Activated T-cell treated with anti-CD3 and anti-CD28 coated beads for 1 hour (primary cell): ENCODE measurements around the gene MBIP.
"Not testable (repeated sequence)": the region's sequence is repeated elsewhere in the genome, so short reads cannot be mapped to it uniquely, and the experiment has no call there.

Experiments used
- DNase-seq: peaks from one replicate; pipeline ENCODE4 v3.0.0-alpha.2; 2020; ENCODE audit warnings: low read depth

Gene MBIP, protein sequence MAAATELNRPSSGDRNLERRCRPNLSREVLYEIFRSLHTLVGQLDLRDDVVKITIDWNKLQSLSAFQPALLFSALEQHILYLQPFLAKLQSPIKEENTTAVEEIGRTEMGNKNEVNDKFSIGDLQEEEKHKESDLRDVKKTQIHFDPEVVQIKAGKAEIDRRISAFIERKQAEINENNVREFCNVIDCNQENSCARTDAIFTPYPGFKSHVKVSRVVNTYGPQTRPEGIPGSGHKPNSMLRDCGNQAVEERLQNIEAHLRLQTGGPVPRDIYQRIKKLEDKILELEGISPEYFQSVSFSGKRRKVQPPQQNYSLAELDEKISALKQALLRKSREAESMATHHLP

GRCh38 chr14:36320200-36320896 is at the start of gene MBIP:
TSS of gene MBIP (minus strand) at chr14:36320637. CDS start at chr14:36320588, 49 bp downstream.
- peak; percentile 82 for DNase-seq

DNA sequence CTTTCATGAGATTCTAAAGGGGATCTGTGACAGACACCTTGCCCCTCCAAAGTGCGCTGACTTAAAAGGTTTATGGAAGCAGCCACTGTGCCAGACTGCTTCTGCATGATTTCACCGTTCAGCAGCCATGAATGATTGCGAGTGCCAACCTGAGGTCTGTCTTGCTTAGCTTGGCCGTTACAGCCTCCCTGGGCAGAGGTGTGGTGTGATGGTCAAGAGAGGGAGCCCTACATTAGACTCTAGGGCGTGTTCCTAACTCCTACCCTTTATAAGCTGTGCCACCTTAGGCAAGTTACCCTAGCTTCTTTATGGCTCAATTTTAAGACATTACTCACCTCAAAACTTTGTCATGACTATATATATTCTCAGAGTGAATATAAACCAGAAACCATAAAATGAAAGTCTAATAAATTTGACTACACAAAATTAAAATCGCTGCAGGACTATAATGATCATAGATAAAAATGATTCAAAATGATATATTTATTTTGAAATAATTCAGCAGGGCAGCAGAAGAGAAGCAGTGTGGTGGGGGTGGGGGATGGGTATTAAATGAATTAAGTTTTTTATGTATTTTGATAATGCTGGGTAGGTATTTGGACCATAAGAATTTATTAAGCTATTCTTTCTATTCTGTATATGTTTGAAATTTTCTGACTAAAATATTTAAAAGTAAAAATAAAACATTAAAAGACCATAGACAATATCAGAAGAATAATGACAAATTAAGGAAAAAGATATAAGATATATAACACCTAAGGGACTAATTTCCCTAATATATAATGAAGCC is 47.7 kb upstream of the MBIP start:
- no peak for DNase-seq

- no peak for DNase-seq
Measured at GRCh38 chr14:36365766-36366165, 45.3 kb upstream of the MBIP start.

DNA sequence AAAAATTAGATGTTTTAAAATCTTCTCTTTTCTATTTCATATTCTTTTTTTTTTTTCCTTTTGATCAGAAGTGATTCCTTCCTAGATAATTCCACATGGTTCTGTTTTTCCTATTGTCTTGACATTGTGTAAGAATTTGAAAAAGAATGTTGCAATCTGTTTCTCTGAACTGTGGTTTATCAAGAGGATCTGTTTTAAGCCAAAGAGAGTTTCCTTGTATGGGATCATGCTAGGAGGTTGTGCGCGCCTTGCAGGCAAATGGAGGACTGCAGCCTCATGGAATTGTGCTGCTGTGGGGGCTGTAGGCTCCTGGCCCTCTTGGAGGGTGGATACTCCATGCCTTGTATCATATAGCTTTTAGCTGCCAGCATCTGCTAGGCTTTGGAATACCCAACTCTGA is 43.3 kb upstream of the MBIP start:
- no peak for DNase-seq

DNA sequence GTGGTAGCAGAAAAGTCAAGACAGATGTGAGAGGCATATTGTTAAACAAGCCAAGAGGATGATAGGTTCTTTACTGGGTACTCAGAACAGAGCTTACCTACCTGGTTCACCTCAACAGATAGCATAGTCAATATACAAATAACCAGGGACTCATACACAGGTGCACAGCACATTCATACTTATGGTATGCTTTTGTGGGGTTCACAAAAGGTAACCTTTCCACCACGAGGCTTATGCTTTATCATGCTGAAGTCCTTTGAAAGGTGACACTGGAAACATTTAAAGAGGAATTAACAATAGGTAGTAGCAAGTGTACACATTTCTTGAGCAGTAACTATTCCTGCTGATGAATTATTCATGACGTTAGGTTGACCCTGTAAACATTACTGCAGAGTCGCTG is 42.2 kb upstream of the MBIP start:
- no peak for DNase-seq

GRCh38 chr14:36361210-36361853 is 40.9 kb upstream of the MBIP start:
- no peak for DNase-seq

- no peak for DNase-seq
Measured at GRCh38 chr14:36356862-36357261, 36.4 kb upstream of the MBIP start.

- DNase-seq = no peak
Measured at GRCh38 chr14:36346052-36346451, 25.6 kb upstream of the MBIP start.

- no peak for DNase-seq
Measured at GRCh38 chr14:36344211-36344610, 23.8 kb upstream of the MBIP start.

DNA sequence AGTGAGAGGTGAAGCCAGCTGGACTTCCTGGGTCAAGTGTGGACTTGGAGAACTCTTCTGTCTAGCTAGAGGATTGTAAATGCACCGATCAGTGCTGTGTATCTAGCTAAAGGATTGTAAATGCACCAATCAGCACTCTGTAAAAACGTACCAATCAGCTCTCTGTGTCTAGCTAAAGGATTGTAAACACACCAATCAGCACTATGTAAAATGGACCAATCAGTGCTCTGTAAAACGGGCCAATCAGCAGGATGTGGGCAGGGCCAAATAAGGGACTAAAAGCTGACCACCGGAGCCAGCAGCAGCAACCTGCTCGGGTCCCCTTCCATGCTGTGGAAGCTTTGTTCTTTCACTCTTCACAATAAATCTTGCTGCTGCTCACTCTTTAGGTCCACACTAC is 21.4 kb upstream of the MBIP start:
- not testable (repeated sequence) for DNase-seq

DNA sequence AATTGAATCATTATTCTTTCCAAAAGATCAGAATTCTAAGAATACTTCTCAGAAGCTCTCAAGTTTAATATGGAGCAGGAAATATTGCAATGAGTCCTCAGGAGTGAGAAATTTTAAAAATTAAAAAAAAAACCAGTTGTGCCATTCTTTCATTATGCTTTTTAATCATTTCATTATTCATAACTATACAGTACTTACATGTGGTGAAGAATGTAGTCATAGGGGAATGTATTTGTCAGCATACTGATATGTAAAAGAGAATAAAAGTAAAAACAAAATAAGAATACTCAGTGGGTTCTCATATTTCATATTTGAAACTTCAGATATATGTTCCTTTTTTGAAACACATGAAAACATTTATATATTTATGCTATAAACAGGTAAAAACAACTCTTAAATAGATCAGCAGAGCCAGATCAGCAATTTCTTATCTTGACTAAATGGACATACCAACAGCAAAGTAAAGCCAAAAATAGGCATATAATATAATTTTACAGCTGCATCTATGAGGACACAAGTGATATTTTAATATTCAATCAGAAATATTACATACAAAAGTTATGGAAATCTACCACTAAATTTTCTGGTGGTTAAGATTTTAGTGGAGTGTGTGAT is 19.9 kb upstream of the MBIP start:
- no peak for DNase-seq

GRCh38 chr14:36339816-36340215 is 19.4 kb upstream of the MBIP start:
- no peak for DNase-seq

GRCh38 chr14:36333119-36333518 is 12.7 kb upstream of the MBIP start:
- DNase-seq = no peak

- DNase-seq = not testable (repeated sequence)
Measured at GRCh38 chr14:36327573-36327972, 7.1 kb upstream of the MBIP start.

DNA sequence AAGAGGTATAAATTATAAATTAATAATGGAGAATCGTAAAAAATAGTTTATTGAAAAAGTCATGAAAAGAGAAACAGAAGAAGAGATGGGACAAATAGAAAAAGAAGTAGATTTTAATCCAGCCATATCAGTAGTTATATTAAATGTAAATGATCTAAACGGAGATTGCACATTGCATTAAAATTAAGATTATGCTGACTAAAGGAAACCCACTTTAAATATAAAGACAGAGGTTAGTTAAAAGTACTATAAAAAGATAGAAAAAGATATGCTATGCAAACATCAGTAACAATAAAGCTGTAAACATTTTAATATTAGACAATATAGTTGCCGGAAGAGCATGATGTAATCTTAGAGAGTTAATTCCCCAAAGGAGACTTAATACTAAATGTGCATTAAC is 5.4 kb upstream of the MBIP start:
- DNase-seq = no peak

DNA sequence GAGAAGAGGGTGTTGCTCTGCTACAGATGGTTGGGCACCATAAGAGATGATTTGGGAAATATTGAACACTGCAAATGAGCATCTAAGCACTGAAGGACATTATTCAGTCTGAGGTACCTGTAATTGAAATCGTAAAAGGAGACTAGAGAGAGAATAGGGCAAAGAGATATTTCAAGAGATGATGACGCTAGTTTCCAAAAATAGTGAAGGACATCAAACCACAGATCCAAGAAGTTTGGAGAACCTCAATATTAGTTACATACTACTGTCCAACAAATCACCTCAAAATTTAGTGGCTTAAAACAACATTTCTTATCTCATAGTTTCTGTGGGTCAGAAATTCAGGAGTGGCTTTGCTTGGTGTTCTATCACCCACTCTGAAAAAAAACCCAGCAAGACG is 4.5 kb upstream of the MBIP start:
- DNase-seq = no peak

DNA sequence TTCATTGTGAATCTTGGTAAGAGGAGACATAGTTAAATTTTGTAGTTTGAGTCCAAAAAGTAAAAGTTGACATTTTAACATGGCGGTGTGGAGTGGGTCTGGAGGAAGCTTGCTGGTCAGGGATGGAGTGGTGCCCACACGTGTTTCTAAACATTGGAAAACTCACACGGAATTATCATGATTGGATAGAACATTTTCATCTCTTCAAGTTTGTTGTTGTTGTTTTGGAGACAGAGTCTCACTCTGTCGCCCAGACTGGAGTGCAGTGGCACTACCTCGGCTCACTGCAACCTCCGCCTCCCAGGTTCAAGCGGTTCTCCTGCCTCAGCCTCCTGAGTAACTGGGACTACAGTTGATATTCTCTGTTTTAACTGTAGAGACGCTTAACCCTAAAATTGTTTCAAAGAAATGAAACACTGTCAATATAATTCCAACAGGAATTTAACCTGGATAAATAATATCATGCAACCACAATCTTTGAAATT is 502 bp upstream of the MBIP start:
- no peak for DNase-seq

DNA sequence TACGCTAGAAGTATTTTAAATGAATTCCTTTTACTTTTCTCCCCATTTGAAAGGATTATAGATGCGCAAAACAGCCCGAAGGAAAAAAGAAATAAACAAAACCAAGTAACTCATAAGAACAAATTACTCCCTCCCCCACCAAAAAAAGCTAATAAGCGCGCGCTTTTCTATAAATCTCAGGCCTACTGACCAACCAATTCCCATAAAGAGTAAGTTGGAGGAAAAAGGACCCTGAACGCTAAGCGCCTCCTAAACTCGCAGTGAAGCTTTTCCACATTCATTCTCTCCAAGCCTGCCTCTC is 588 bp downstream of the MBIP start:
- DNase-seq = no peak

DNA sequence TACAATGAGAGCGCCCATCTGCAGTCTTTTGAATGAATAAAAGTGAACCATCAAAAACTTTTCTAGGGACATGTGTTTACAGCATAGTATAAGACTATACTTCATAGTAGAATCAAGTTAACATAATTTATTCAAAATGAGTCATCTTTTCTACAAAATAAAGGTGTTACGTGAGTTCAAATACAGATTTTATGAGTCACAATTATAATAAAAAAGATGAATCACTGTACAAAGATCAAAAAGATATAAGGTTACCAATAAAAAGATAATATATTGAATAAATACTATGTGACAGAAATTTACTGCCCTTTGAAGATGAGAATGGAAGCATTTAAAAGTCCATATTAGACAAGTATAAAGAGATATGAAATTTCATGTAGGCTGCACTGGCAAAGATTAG is 2.8 kb downstream of the MBIP start:
- DNase-seq = no peak

- DNase-seq = no peak
Measured at GRCh38 chr14:36316131-36316530, 4.3 kb downstream of the MBIP start.

- no peak for DNase-seq
Measured at GRCh38 chr14:36315159-36315853, 5.1 kb downstream of the MBIP start.
